Spinal cord (tissue), 10 donors: ENCODE measurements around the gene SLC35G3. TPM values are rescaled to one million over a fixed set of nuclear protein-coding genes. Genes with fewer than 3 reads are reported as not detected.

Experiments used
- DNase-seq, 6 donors: peaks; one replicate each; pipeline versions ENCODE4 v3.0.0 to v3.0.0-alpha.2; 2013 to 2015; ENCODE audit warnings: low spot score in 6 of 6, low read depth in 4 of 6
- H3K27ac ChIP-seq: one replicate; pipeline ENCODE4 v1.5.1; 2013; ENCODE audit warnings: low read depth, low read length, control low read depth
- H3K27me3 ChIP-seq: one replicate; pipeline ENCODE4 v1.6.1; 2013; ENCODE audit warnings: low read length; ENCODE audit not compliant: control insufficient read depth, insufficient read depth
- H3K36me3 ChIP-seq: one replicate; pipeline ENCODE4 v1.6.1; 2013; ENCODE audit warnings: low read length; ENCODE audit not compliant: control insufficient read depth, insufficient read depth
- H3K4me1 ChIP-seq: one replicate; pipeline ENCODE4 v1.6.1; 2013; ENCODE audit warnings: low read length; ENCODE audit not compliant: control insufficient read depth, insufficient read depth
- H3K4me3 ChIP-seq: one replicate; pipeline ENCODE4 v1.5.1; 2013; ENCODE audit warnings: low read depth, low read length, control low read depth
- H3K9me3 ChIP-seq: one replicate; pipeline ENCODE4 v1.6.1; 2013; ENCODE audit warnings: low read length; ENCODE audit not compliant: control insufficient read depth, insufficient read depth
- WGBS: methylation state at CpG from one replicate; pipeline ENCODE4 v1.1.5; 2013; ENCODE audit warnings: missing lambda C conversion rate; ENCODE audit not compliant: insufficient coverage; 5-methylcytosine and 5-hydroxymethylcytosine counted together
- polyA plus RNA-seq, 2 donors: library from polyadenylated mRNA; unstranded; fragments of 120-200 nt; gene quantifications; one replicate each; pipeline ENCODE4 v1.2.1, GENCODE V29; 2013; ENCODE audit not compliant: insufficient read length in 2 of 2
- total RNA-seq, 2 donors: library from RNA; depleted of rRNA in 1 of 2; stranded (reverse); fragments of 120-200 nt in 1 of 2; fragments of >200 nt in 1 of 2; gene quantifications; one replicate each; pipeline versions ENCODE4 v1.2.3 to v1.2.4, GENCODE V29; 2013 to 2014
- donor health status: healthy.

Gene SLC35G3
- total and polyA plus RNA-seq, 4 donors, result not detected

- Histone ChIP-seq H3K36me3 (no peaks in the 10 kb centered on the region), H3K27me3 (no peaks in the 10 kb centered on the region), H3K27ac (no peak overlapping the region), H3K4me3 (no peak overlapping the region), H3K9me3 (no peaks in the 10 kb centered on the region), H3K4me1 (peaks cover 4% of the 10 kb centered on the region)
- DNase-seq, result no peak
- 68% methylated on average over 4 of the region's 4 CpGs for WGBS
These were observed 47.9 kb downstream of the SLC35G3 start for GRCh38 chr17:35146214-35146833.

- Histone ChIP-seq H3K36me3 (peaks cover 2% of the 10 kb centered on the region), H3K27me3 (no peaks in the 10 kb centered on the region), H3K4me3 (no peak overlapping the region), H3K9me3 (no peaks in the 10 kb centered on the region), H3K27ac (no peak overlapping the region), H3K4me1 (peaks cover 14% of the 10 kb centered on the region)
- DNase-seq, result no peak
- 100% methylated on average over 1 of the region's 4 CpGs for WGBS
These were observed 49.4 kb downstream of the SLC35G3 start for GRCh38 chr17:35144840-35145239.

Other genes starting within 250 kb of the SLC35G3 start
- gene CCT6B, start 232.9 kb downstream of the SLC35G3 start, total RNA-seq, result 1 to 10 TPM; 5.2 to 5.3 TPM
- gene CCT6B, start 232.9 kb downstream of the SLC35G3 start, polyA plus RNA-seq, result 1 to 10 TPM; 2.7 to 4.2 TPM
- 10 to 100 TPM; 12.5 to 16.0 TPM for gene ZNF830, start 232.9 kb downstream of the SLC35G3 start, total RNA-seq
- gene ZNF830, start 232.9 kb downstream of the SLC35G3 start, polyA plus RNA-seq, result 10 to 100 TPM; 21.0 to 24.7 TPM
- gene LIG3, start 213.9 kb downstream of the SLC35G3 start, total RNA-seq, result 10 to 100 TPM; 31.1 to 37.0 TPM
- 10 to 100 TPM; 35.0 to 35.1 TPM for gene LIG3, start 213.9 kb downstream of the SLC35G3 start, polyA plus RNA-seq
- 10 to 100 TPM; 12.9 to 16.6 TPM for gene RFFL, start 130.7 kb downstream of the SLC35G3 start, total RNA-seq
- gene RFFL, start 130.7 kb downstream of the SLC35G3 start, polyA plus RNA-seq, result 10 to 100 TPM; 23.0 to 28.1 TPM
- gene RAD51D, start 74.5 kb downstream of the SLC35G3 start, total RNA-seq, result 1 to 10 TPM; 7.7 to 9.1 TPM
- gene RAD51D, start 74.5 kb downstream of the SLC35G3 start, polyA plus RNA-seq, result 10 to 100 TPM; 16.4 to 19.7 TPM
- gene FNDC8, start 72.8 kb downstream of the SLC35G3 start, total RNA-seq, result not detected
- gene FNDC8, start 72.8 kb downstream of the SLC35G3 start, polyA plus RNA-seq, result under 1 TPM; 0.19 to 0.24 TPM
- gene NLE1, start 52.1 kb downstream of the SLC35G3 start, total RNA-seq, result 10 to 100 TPM; 14.2 to 14.3 TPM
- 10 to 100 TPM; 23.7 to 26.1 TPM for gene NLE1, start 52.1 kb downstream of the SLC35G3 start, polyA plus RNA-seq
- gene UNC45B, start 46.6 kb downstream of the SLC35G3 start, total RNA-seq, result under 1 TPM; 0.10 to 0.11 TPM
- gene UNC45B, start 46.6 kb downstream of the SLC35G3 start, polyA plus RNA-seq, result under 1 TPM; 0.10 to 0.24 TPM
- 10 to 100 TPM in 1 of 2 donors, 1 to 10 TPM in 1; 9.1 to 17.6 TPM for gene SLFN5, start 48.7 kb upstream of the SLC35G3 start, total RNA-seq
- 1 to 10 TPM; 3.6 to 6.4 TPM for gene SLFN5, start 48.7 kb upstream of the SLC35G3 start, polyA plus RNA-seq
- 10 to 100 TPM; 28.1 to 32.2 TPM for gene SLFN11, start 179.2 kb upstream of the SLC35G3 start, total RNA-seq
- 1 to 10 TPM; 6.1 to 7.6 TPM for gene SLFN11, start 179.2 kb upstream of the SLC35G3 start, polyA plus RNA-seq
- 10 to 100 TPM; 16.8 to 18.5 TPM for gene SLFN12, start 238.1 kb upstream of the SLC35G3 start, total RNA-seq
- gene SLFN12, start 238.1 kb upstream of the SLC35G3 start, polyA plus RNA-seq, result 1 to 10 TPM; 2.9 to 3.5 TPM